Esophagus squamous epithelium (tissue), 4 donors: Measurements from ENCODE around the gene SPARCL1.
"Not testable (repeated sequence)": the region's sequence is repeated elsewhere in the genome, so short reads cannot be mapped to it uniquely, and the experiment has no call there.

Experiments used
- CTCF ChIP-seq, 6 experiments: fragments of 450-650 bp in 4 of 6; fragments of 200-600 bp in 2 of 6; sonication (generic) in 2 of 6; IDR thresholded peaks; one replicate each; pipeline ENCODE4 v1.5.1; 2016 to 2019; ENCODE audit warnings: antibody characterized with exemption in 6 of 6, mild to moderate bottlenecking in 4 of 6, moderate library complexity in 4 of 6
- POLR2A ChIP-seq, 4 donors: fragments of 450-650 bp; IDR thresholded peaks; one replicate each; pipeline ENCODE4 v1.6.1; 2017; ENCODE audit warnings: antibody characterized with exemption in 4 of 4, mild to moderate bottlenecking in 4 of 4, moderate library complexity in 3 of 4

DNA sequence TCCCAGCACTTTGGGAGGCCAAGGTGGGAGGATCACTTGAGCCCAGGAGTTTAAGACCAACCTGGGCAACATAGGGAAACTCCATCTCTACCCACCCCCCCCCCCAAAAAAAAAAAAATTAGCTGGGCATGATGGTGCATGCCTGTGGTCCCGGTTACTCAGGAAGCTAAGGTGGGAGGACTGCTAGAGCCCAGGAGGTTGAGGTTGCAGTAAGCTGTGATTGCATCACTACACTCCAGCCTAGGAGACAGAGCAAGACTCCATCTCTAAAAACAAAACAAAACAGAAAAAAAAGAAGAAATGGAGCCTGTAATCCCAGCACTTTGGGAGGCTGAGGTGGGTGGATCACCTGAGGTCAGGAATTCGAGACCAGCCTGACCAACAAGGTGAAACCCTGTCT lies 37.3 kb downstream of the SPARCL1 start:
- not testable (repeated sequence) for TF ChIP-seq POLR2A, CTCF (IDR thresholded peaks at IDR 0.05)
